H9 (cell line): ENCODE measurements around the gene CCDC88C. TPM values are rescaled to one million over a fixed set of nuclear protein-coding genes. Genes with fewer than 3 reads are reported as not detected.

Experiments
- DNase-seq: peaks from one replicate; pipeline ENCODE4 v3.0.0-alpha.2; 2017
- H2AFZ ChIP-seq: one replicate; pipeline ENCODE4 v1.6.1; 2013; ENCODE audit warnings: mild to moderate bottlenecking, low read length, control low read depth, moderate library complexity
- H2AK5ac ChIP-seq: 2 replicates; pipeline ENCODE4 v1.6.1; 2013; ENCODE audit warnings: low read length, control low read depth, mixed read lengths; ENCODE audit not compliant: insufficient read length
- H2BK120ac ChIP-seq: one replicate; pipeline ENCODE4 v1.6.1; 2013; ENCODE audit warnings: low read depth, mild to moderate bottlenecking, low read length, control low read depth, inconsistent platforms; ENCODE audit not compliant: poor library complexity, severe bottlenecking
- H2BK12ac ChIP-seq: 2 replicates; pipeline ENCODE4 v1.6.1; 2013; ENCODE audit warnings: low read length, control low read depth, mixed read lengths, low read depth; ENCODE audit not compliant: insufficient read length
- H2BK15ac ChIP-seq: 2 replicates; pipeline ENCODE4 v1.6.1; 2013; ENCODE audit warnings: low read depth, low read length, control low read depth
- H2BK20ac ChIP-seq: one replicate; pipeline ENCODE4 v1.6.1; 2013; ENCODE audit warnings: low read depth, mild to moderate bottlenecking, low read length, control low read depth, inconsistent platforms; ENCODE audit not compliant: poor library complexity, severe bottlenecking
- H2BK5ac ChIP-seq: 2 replicates; pipeline ENCODE4 v1.6.1; 2013; ENCODE audit warnings: low read length, control low read depth, mixed read lengths; ENCODE audit not compliant: insufficient read length
- H3K14ac ChIP-seq: 2 replicates; pipeline ENCODE4 v1.6.1; 2013; ENCODE audit warnings: low read length, control low read depth; ENCODE audit not compliant: insufficient read depth
- H3K18ac ChIP-seq: 2 replicates; pipeline ENCODE4 v1.6.1; 2013; ENCODE audit warnings: low read depth, mild to moderate bottlenecking, mixed read lengths, low read length, control low read depth; ENCODE audit not compliant: insufficient read length
- H3K23ac ChIP-seq: 2 replicates; pipeline ENCODE4 v1.6.1; 2013; ENCODE audit warnings: low read length, control low read depth, mixed read lengths, low read depth; ENCODE audit not compliant: insufficient read length
- H3K23me2 ChIP-seq: 2 replicates; pipeline ENCODE4 v1.6.1; 2013; ENCODE audit warnings: low read depth, mild to moderate bottlenecking, mixed read lengths, low read length, control low read depth; ENCODE audit not compliant: insufficient read length, poor library complexity, severe bottlenecking
- H3K27ac ChIP-seq: 2 replicates; pipeline ENCODE4 v1.5.1; 2013; ENCODE audit warnings: low read length, control low read depth, mixed read lengths, low read depth; ENCODE audit not compliant: insufficient read length
- H3K27me3 ChIP-seq: 2 replicates; pipeline ENCODE4 v1.6.1; 2013; ENCODE audit warnings: low read length, control low read depth, inconsistent platforms; ENCODE audit not compliant: insufficient read depth
- H3K4ac ChIP-seq: 2 replicates; pipeline ENCODE4 v1.6.1; 2013; ENCODE audit warnings: low read depth, mild to moderate bottlenecking, control low read depth, inconsistent platforms, low read length, moderate library complexity
- H3K4me1 ChIP-seq: 2 replicates; pipeline ENCODE4 v1.6.1; 2013; ENCODE audit warnings: low read length, control low read depth, inconsistent platforms; ENCODE audit not compliant: insufficient read depth
- H3K4me2 ChIP-seq: 2 replicates; pipeline ENCODE4 v1.6.1; 2013; ENCODE audit warnings: low read length, control low read depth, mixed read lengths; ENCODE audit not compliant: insufficient read length, insufficient read depth
- H3K56ac ChIP-seq: 2 replicates; pipeline ENCODE4 v1.6.1; 2013; ENCODE audit warnings: low read depth, mild to moderate bottlenecking, mixed read lengths, low read length, control low read depth; ENCODE audit not compliant: insufficient read length
- H3K79me1 ChIP-seq: 2 replicates; pipeline ENCODE4 v1.6.1; 2013; ENCODE audit warnings: low read depth, mild to moderate bottlenecking, moderate library complexity, low read length, control low read depth, inconsistent platforms; ENCODE audit not compliant: insufficient read depth, poor library complexity, severe bottlenecking
- H3K79me2 ChIP-seq: 2 replicates; pipeline ENCODE4 v1.6.1; 2013; ENCODE audit warnings: low read length, control low read depth, inconsistent platforms; ENCODE audit not compliant: insufficient read depth
- H3K9ac ChIP-seq: 2 replicates; pipeline ENCODE4 v1.6.1; 2013; ENCODE audit warnings: low read length, control low read depth, mixed read lengths; ENCODE audit not compliant: insufficient read length; ENCODE audit errors: extremely low read depth
- H3K9me3 ChIP-seq: one replicate; pipeline ENCODE4 v1.6.1; 2013; ENCODE audit warnings: low read depth, low read length, inconsistent platforms; ENCODE audit not compliant: control insufficient read depth
- H3T11ph ChIP-seq: one replicate; pipeline ENCODE4 v1.6.1; 2013; ENCODE audit warnings: mild to moderate bottlenecking, low read length, control low read depth, inconsistent platforms
- H4K20me1 ChIP-seq: one replicate; pipeline ENCODE4 v1.6.1; 2013; ENCODE audit not compliant: control insufficient read depth, insufficient read length, insufficient read depth
- H4K5ac ChIP-seq: 2 replicates; pipeline ENCODE4 v1.6.1; 2013; ENCODE audit warnings: low read depth, mild to moderate bottlenecking, mixed read lengths, low read length, control low read depth; ENCODE audit not compliant: insufficient read length
- H4K8ac ChIP-seq: replicated peaks from 2 replicates; pipeline ENCODE4 v1.6.1; 2013; ENCODE audit warnings: low read length, control low read depth, mixed read lengths, low read depth; ENCODE audit not compliant: insufficient read length
- H4K91ac ChIP-seq: 2 replicates; pipeline ENCODE4 v1.6.1; 2013; ENCODE audit warnings: low read depth, mild to moderate bottlenecking, moderate library complexity, mixed read lengths, low read length, control low read depth; ENCODE audit not compliant: insufficient read length
- H3K27ac Mint-ChIP-seq, 3 experiments: 2 replicates in 2 of 3; 3 replicates in 1 of 3; pipeline ENCODE4 v1.8.0; 2020 to 2021; ENCODE audit warnings: mixed read lengths in 3 of 3, mild to moderate bottlenecking in 1 of 3, moderate library complexity in 1 of 3
- H3K27me3 Mint-ChIP-seq: 2 replicates; pipeline ENCODE4 v1.8.0; 2021; ENCODE audit warnings: low read depth, mild to moderate bottlenecking, moderate library complexity, mixed read lengths
- H3K36me3 Mint-ChIP-seq, 3 experiments: 2 replicates in 2 of 3; 3 replicates in 1 of 3; pipeline ENCODE4 v1.8.0; 2020 to 2021; ENCODE audit warnings: low read depth in 3 of 3, mixed read lengths in 3 of 3; ENCODE audit not compliant: insufficient read depth in 1 of 3
- H3K4me1 Mint-ChIP-seq, 2 experiments: 2 replicates each; pipeline ENCODE4 v1.8.0; 2020; ENCODE audit warnings: mixed read lengths in 2 of 2
- H3K4me3 Mint-ChIP-seq, 2 experiments: 2 replicates in 1 of 2; 3 replicates in 1 of 2; pipeline ENCODE4 v1.8.0; 2020 to 2021; ENCODE audit warnings: mild to moderate bottlenecking in 2 of 2, mixed read lengths in 2 of 2, moderate library complexity in 1 of 2
- H3K9me3 Mint-ChIP-seq, 2 experiments: 2 replicates in 1 of 2; 3 replicates in 1 of 2; pipeline ENCODE4 v1.8.0; 2020; ENCODE audit warnings: mild to moderate bottlenecking in 2 of 2, mixed read lengths in 2 of 2, moderate library complexity in 1 of 2
- CTCF ChIP-seq: fragments of 200-600 bp; sonication (generic); conservative IDR thresholded peaks from 3 replicates; pipeline ENCODE4 v1.8.0; 2021; ENCODE audit warnings: antibody characterized with exemption, mild to moderate bottlenecking
- WGBS: extraction: QIAGEN DNeasy Blood & Tissue Kit; methylation state at CpG from one replicate; pipeline ENCODE4 v1.1.7; 2013; ENCODE audit warnings: missing lambda C conversion rate, low lambda C conversion rate, mixed read lengths; ENCODE audit not compliant: insufficient read length; ENCODE audit errors: extremely low coverage; 5-methylcytosine and 5-hydroxymethylcytosine counted together
- total RNA-seq: library from RNA; stranded (reverse); gene quantifications from 2 replicates; pipeline ENCODE4 v1.2.1, GENCODE V29; 2021

The CCDC88C gene
- total RNA-seq, 1 experiment from 2014 or later: 52.4 TPM

- no peak overlapping the region for H3K4ac ChIP-seq
- peak overlapping the region; percentile 21 for H3K9ac ChIP-seq
- H2AFZ ChIP-seq: no peak overlapping the region
- H2AK5ac ChIP-seq: no peak overlapping the region
- peaks cover 6% of the 10 kb centered on the region; the same call in 1 of the 2 replicates for H3K79me2 ChIP-seq
- Mint-ChIP-seq H3K27ac (peak overlapping the region; percentile 7 to 74 (median 36); a peak in 2 of 7 replicates), H3K4me3 (peak overlapping the region; percentile 79 to 95), H3K9me3 (no peaks in the 10 kb centered on the region), H3K4me1 (peaks cover 43 to 52% of the 10 kb centered on the region in 2 experiments), H3K27me3 (peaks cover 3% of the 10 kb centered on the region), H3K36me3 (peaks cover 2 to 21% (median 3%) of the 10 kb centered on the region in 3 experiments; a peak in 5 of 7 replicates)
- H3T11ph ChIP-seq: no peak overlapping the region
- H3K18ac ChIP-seq: no peak overlapping the region
- H2BK12ac ChIP-seq: no peak overlapping the region
- H3K27me3 ChIP-seq: no peaks in the 10 kb centered on the region
- H3K27ac ChIP-seq: no peak overlapping the region
- H2BK15ac ChIP-seq: no peak overlapping the region
- no peak for TF ChIP-seq CTCF
- peak overlapping the region; percentile 74 for H3K4me2 ChIP-seq
- H3K14ac ChIP-seq: no peak overlapping the region
- no peak overlapping the region for H2BK5ac ChIP-seq
- no peaks in the 10 kb centered on the region for H3K79me1 ChIP-seq
- H3K9me3 ChIP-seq: no peaks in the 10 kb centered on the region
- DNase-seq: no peak
- peaks cover 9% of the 10 kb centered on the region for H3K23me2 ChIP-seq
- no CpG with 5 or more reads among the region's 18 CpGs for WGBS
- H2BK120ac ChIP-seq: no peak overlapping the region
- H4K91ac ChIP-seq: no peak overlapping the region
- H4K5ac ChIP-seq: no peak overlapping the region
- H4K8ac ChIP-seq: no peak overlapping the region
- H3K4me1 ChIP-seq: peaks cover 11% of the 10 kb centered on the region; the same call in 1 of the 2 replicates
- H3K23ac ChIP-seq: no peak overlapping the region
- H2BK20ac ChIP-seq: no peak overlapping the region
- no peak overlapping the region for H3K56ac ChIP-seq
- no peaks in the 10 kb centered on the region for H4K20me1 ChIP-seq
Measured at GRCh38 chr14:91415794-91416743, 1.6 kb downstream of the CCDC88C start.
